Neutrophil (primary cell): ENCODE results near the gene CCDC172.

Experiments used
- H3K27ac ChIP-seq: fragments of 200-600 bp; sonication (generic); 2 replicates; pipeline ENCODE4 v1.5.1; 2016; ENCODE audit warnings: mild to moderate bottlenecking, moderate library complexity
- H3K27me3 ChIP-seq: fragments of 200-600 bp; sonication (generic); 2 replicates; pipeline ENCODE4 v1.6.0; 2016; ENCODE audit warnings: mild to moderate bottlenecking
- H3K36me3 ChIP-seq: fragments of 200-600 bp; sonication (generic); 2 replicates; pipeline ENCODE4 v1.5.1; 2017
- H3K4me1 ChIP-seq, 2 experiments: fragments of 200-600 bp in 1 of 2; sonication (generic) in 1 of 2; 1 replicate in 1 of 2; 2 replicates in 1 of 2; pipeline versions ENCODE4 v1.5.1 to v1.6.1; 2013 to 2016; ENCODE audit warnings: low read depth in 1 of 2, low read length in 1 of 2, mild to moderate bottlenecking in 1 of 2, moderate library complexity in 1 of 2; ENCODE audit not compliant: control insufficient read depth in 1 of 2, insufficient read depth in 1 of 2
- H3K4me3 ChIP-seq, 2 experiments: fragments of 200-600 bp in 1 of 2; sonication (generic) in 1 of 2; 1 replicate in 1 of 2; 2 replicates in 1 of 2; pipeline ENCODE4 v1.5.1; 2013 to 2016; ENCODE audit warnings: low read depth in 1 of 2, low read length in 1 of 2, mild to moderate bottlenecking in 1 of 2, moderate library complexity in 1 of 2
- H3K9me3 ChIP-seq: fragments of 200-600 bp; sonication (generic); 2 replicates; pipeline ENCODE4 v1.5.1; 2016
- TF ChIP-seq, protein P1 (sequence below): fragments of 200-600 bp; sonication (generic); IDR thresholded peaks from 2 replicates; pipeline ENCODE4 v1.5.1; 2016; ENCODE audit warnings: antibody characterized with exemption

Gene CCDC172

DNA sequence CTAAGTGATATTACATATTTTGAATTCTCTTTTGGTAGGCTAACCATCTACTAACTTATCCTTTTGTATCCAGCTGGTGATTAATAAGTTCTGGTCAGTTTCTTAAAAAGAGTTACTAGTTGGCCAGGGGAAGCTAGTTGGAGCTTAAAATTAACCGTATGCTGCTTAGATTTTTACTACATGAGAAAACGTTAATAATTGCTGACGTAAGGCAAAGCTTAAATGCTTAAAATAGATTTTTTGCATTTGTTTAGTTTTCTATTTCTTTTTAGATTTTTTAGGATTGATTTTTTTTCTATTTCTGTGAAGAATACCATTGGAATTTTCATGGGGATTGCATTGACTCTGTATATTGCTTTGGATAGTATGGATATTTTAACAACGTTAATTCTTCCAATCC, 32.6 kb downstream of the CCDC172 start:
- Histone ChIP-seq H3K4me1 (no peaks in the 10 kb centered on the region), H3K36me3 (no peaks in the 10 kb centered on the region), H3K9me3 (no peaks in the 10 kb centered on the region), H3K27ac (no peak overlapping the region), H3K27me3 (no peaks in the 10 kb centered on the region), H3K4me3 (no peak overlapping the region)
- TF ChIP-seq, protein P1, sequence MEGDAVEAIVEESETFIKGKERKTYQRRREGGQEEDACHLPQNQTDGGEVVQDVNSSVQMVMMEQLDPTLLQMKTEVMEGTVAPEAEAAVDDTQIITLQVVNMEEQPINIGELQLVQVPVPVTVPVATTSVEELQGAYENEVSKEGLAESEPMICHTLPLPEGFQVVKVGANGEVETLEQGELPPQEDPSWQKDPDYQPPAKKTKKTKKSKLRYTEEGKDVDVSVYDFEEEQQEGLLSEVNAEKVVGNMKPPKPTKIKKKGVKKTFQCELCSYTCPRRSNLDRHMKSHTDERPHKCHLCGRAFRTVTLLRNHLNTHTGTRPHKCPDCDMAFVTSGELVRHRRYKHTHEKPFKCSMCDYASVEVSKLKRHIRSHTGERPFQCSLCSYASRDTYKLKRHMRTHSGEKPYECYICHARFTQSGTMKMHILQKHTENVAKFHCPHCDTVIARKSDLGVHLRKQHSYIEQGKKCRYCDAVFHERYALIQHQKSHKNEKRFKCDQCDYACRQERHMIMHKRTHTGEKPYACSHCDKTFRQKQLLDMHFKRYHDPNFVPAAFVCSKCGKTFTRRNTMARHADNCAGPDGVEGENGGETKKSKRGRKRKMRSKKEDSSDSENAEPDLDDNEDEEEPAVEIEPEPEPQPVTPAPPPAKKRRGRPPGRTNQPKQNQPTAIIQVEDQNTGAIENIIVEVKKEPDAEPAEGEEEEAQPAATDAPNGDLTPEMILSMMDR = no peak

DNA sequence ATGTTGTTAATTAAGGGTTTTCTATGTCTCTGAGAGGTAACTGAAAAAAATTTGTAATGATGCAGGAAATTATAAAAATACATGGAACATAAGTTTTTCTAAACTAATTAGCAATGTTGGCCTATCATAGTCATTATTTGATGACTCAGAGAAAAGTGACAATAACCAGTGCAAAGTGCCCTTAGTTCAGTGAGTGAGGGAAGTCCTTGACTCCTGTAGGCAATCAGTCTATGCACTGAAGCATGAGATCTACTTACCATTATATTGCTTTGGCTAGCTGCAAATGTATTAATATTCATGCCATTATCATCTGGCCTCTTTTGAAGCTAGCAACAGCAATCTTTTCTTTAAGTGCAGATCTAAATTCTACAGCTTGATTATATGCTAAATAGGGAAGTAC, 40.6 kb downstream of the CCDC172 start:
- no peak overlapping the region for H3K27ac ChIP-seq
- H3K9me3 ChIP-seq = no peaks in the 10 kb centered on the region
- TF ChIP-seq, protein P1 = no peak
- no peak overlapping the region for H3K4me3 ChIP-seq
- H3K36me3 ChIP-seq = no peaks in the 10 kb centered on the region
- H3K4me1 ChIP-seq = no peaks in the 10 kb centered on the region
- no peaks in the 10 kb centered on the region for H3K27me3 ChIP-seq

DNA sequence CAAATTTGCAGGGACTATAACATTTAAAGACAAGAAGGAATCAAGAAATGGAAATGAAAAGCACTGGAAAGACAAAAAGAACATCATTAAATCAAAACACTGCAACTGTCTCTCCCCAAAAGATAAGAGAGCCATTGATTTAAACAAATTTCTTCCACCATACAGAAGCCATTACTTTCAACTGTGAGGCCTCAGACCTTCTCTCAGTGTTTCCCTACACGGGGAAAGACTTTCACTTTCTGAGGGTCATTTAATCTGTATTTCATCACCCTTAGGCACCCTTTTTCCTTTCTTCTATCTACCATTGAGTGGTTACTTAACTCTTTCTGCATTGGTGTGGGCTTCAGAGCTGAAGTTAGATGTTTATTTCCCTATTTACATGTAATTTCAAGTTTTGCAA, 47.5 kb downstream of the CCDC172 start:
- Histone ChIP-seq H3K36me3 (no peaks in the 10 kb centered on the region), H3K9me3 (no peaks in the 10 kb centered on the region), H3K4me3 (no peak overlapping the region), H3K4me1 (no peaks in the 10 kb centered on the region), H3K27me3 (no peaks in the 10 kb centered on the region), H3K27ac (no peak overlapping the region)
- TF ChIP-seq, protein P1 = no peak

DNA sequence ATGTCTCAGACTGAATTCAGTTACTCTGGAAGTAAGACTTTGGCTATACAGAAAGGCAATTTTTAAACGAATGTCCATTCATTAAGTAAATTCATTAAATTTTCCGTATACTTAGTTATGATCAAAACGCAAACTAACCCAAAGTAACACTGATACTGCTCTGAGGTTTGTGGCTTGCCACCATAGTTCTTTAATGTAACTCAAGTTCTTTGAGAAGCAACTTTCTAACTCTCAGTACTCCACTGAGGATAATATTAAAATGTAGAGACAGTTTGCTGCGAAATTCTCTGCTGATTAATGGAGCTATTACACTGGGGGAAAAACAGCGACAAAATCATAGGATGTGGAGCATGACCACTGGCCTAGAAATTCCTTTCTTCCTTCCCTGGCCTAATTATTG, 58.0 kb downstream of the CCDC172 start:
- no peaks in the 10 kb centered on the region for H3K9me3 ChIP-seq
- peaks cover 5% of the 10 kb centered on the region for H3K27me3 ChIP-seq
- H3K4me1 ChIP-seq = no peaks in the 10 kb centered on the region
- H3K27ac ChIP-seq = no peak overlapping the region
- no peak overlapping the region for H3K4me3 ChIP-seq
- TF ChIP-seq, protein P1 = no peak
- H3K36me3 ChIP-seq = no peaks in the 10 kb centered on the region

DNA sequence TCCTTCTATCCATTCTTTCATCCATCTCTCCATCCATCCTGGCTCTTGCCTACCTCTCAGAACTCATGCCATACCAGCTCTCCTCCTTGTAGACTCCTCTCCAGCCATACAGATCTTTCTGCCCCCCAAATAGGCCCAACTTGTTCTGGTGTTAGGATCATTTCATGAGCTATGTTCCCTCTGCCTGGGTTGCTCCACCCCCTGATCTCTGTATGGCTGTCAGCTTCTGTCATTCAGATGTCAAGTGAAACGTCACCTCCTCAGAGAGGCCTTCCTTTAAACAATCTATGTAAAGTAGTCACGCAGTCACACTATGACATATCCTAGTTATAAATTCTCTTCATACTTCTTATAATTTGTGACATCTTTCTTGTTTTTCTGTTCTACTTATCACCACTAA, 61.1 kb downstream of the CCDC172 start:
- H3K4me1 ChIP-seq = no peaks in the 10 kb centered on the region
- TF ChIP-seq, protein P1 = no peak

More for the DNA sequence above, 61.1 kb downstream of the CCDC172 start:
- H3K9me3 ChIP-seq = no peaks in the 10 kb centered on the region
- no peaks in the 10 kb centered on the region for H3K36me3 ChIP-seq
- H3K27ac ChIP-seq = no peak overlapping the region
- H3K27me3 ChIP-seq = no peaks in the 10 kb centered on the region
- H3K4me3 ChIP-seq = no peak overlapping the region
